Airway epithelial cell (primary cell): ENCODE results near the gene ASTN2. TPM values are rescaled to one million over a fixed set of nuclear protein-coding genes. Genes with fewer than 3 reads are reported as not detected.

Source experiments
- total RNA-seq: library from RNA; depleted of rRNA; stranded (reverse); fragments of >200 nt; gene quantifications from 2 replicates; pipeline ENCODE4 v1.2.3, GENCODE V29; 2015

Gene ASTN2
- total RNA-seq: 0.14 and 0.28 TPM in 2 replicates

DNA sequence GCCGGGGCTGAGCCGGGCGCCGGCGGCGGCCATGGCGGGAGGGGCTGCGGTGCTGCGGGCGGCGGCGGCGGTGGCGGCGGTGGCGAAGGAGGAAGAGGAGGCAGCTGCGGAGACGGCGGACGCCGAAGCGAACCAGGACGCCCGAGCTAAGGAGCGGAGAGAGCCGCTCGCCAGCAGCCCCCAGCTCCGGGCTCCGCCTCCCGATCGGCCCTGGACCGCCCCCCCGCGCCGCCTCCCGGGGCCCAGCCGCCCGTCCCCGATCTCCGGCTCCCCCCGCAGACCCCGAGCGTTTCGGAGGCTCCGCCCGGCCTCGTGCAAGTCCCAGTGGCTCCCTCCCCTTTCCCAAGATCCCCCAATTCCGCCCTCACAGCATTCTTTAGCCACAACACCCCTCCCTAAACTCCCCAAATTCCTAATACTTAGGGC, at the start of gene ASTN2:
ASTN2 (minus strand) TSS at position 152 of the 426 bp plus-strand sequence; CDS start at position 33, 119 bp downstream.

GRCh38 chr9:116687074-116687753, 727.6 kb downstream of the ASTN2 start, which contains the start of gene TRIM32:
Gene TRIM32 (plus strand): TSS chr9:116687305. CDS start chr9:116697743, 10,438 bp downstream.

